GM23248 (cell line): ENCODE data around the gene ATRN. TPM values are rescaled to one million over a fixed set of nuclear protein-coding genes. Genes with fewer than 3 reads are reported as not detected.

Experiments
- DNase-seq: peaks from one replicate; pipeline ENCODE4 v3.0.0-alpha.2; 2015
- H2AFZ ChIP-seq: fragments of 200-600 bp; sonication (generic); 2 replicates; pipeline ENCODE4 v1.6.1; 2016; ENCODE audit warnings: antibody characterized with exemption
- H3F3A ChIP-seq: fragments of 200-600 bp; sonication (generic); 2 replicates; pipeline ENCODE4 v1.6.1; 2016; ENCODE audit warnings: mild to moderate bottlenecking, antibody characterized with exemption, mixed run types; ENCODE audit not compliant: insufficient read depth
- H3K27ac ChIP-seq: fragments of 200-600 bp; sonication (generic); 2 replicates; pipeline ENCODE4 v1.5.1; 2016; ENCODE audit warnings: mild to moderate bottlenecking
- H3K27me3 ChIP-seq: fragments of 200-600 bp; sonication (generic); replicated peaks from 2 replicates; pipeline ENCODE4 v1.6.1; 2016; ENCODE audit warnings: mild to moderate bottlenecking; ENCODE audit not compliant: insufficient read depth
- H3K36me3 ChIP-seq: fragments of 200-600 bp; sonication (generic); 2 replicates; pipeline ENCODE4 v1.6.1; 2016; ENCODE audit warnings: low read depth, mild to moderate bottlenecking
- H3K4me1 ChIP-seq: fragments of 200-600 bp; sonication (generic); 2 replicates; pipeline ENCODE4 v1.6.1; 2016; ENCODE audit warnings: mild to moderate bottlenecking; ENCODE audit not compliant: insufficient read depth
- H3K4me2 ChIP-seq: fragments of 200-600 bp; sonication (generic); one replicate; pipeline ENCODE4 v1.6.1; 2016; ENCODE audit warnings: mild to moderate bottlenecking; ENCODE audit not compliant: unreplicated experiment
- H3K4me3 ChIP-seq: fragments of 200-600 bp; sonication (generic); 2 replicates; pipeline ENCODE4 v1.5.1; 2016; ENCODE audit warnings: mild to moderate bottlenecking
- H3K79me2 ChIP-seq: fragments of 200-600 bp; sonication (generic); 2 replicates; pipeline ENCODE4 v1.6.1; 2016; ENCODE audit warnings: mild to moderate bottlenecking; ENCODE audit not compliant: insufficient read depth
- H3K9ac ChIP-seq: fragments of 200-600 bp; sonication (generic); 2 replicates; pipeline ENCODE4 v1.6.1; 2016; ENCODE audit warnings: mild to moderate bottlenecking
- H3K9me2 ChIP-seq: fragments of 200-600 bp; sonication (generic); 2 replicates; pipeline ENCODE4 v1.6.1; 2016; ENCODE audit warnings: mixed run types, mild to moderate bottlenecking, moderate library complexity; ENCODE audit not compliant: insufficient read depth
- H3K9me3 ChIP-seq: fragments of 200-600 bp; sonication (generic); one replicate; pipeline ENCODE4 v1.6.1; 2017; ENCODE audit warnings: low read depth
- H4K20me1 ChIP-seq: fragments of 200-600 bp; sonication (generic); 2 replicates; pipeline ENCODE4 v1.6.0; 2016; ENCODE audit not compliant: insufficient read depth
- EZH2 ChIP-seq: fragments of 200-600 bp; sonication (generic); IDR thresholded peaks from 2 replicates; pipeline ENCODE4 v1.6.1; 2018; ENCODE audit warnings: antibody characterized with exemption, mild to moderate bottlenecking; ENCODE audit not compliant: insufficient read depth, poor library complexity, severe bottlenecking
- EZH2phosphoT487 ChIP-seq: fragments of 200-600 bp; sonication (generic); IDR thresholded peaks from 2 replicates; pipeline ENCODE4 v1.6.1; 2018; ENCODE audit warnings: antibody characterized with exemption, moderate library complexity, mild to moderate bottlenecking, low read depth; ENCODE audit not compliant: insufficient read depth
- WGBS, 2 experiments: methylation state at CpG; one replicate each; pipeline ENCODE4 v1.1.6; 2015 to 2017; ENCODE audit warnings: low lambda C conversion rate in 2 of 2, low coverage in 1 of 2; ENCODE audit errors: missing lambda C conversion rate in 2 of 2; 5-methylcytosine and 5-hydroxymethylcytosine counted together
- in situ Hi-C: fragments of 300-500 bp; cut with MboI; formaldehyde crosslinking; loops from 2 replicates; pipeline ENCODE4 v1.15.0; 2020
- polyA plus RNA-seq: library from polyadenylated mRNA; unstranded; fragments of >200 nt; fragmentation: Nextera tagmentation; extraction: Ambion mirVana; gene quantifications from 2 replicates; pipeline ENCODE4 v1.2.1, GENCODE V29; 2016
- total RNA-seq: library from RNA; depleted of rRNA; stranded (reverse); fragments of >200 nt; shearing (Covaris generic); gene quantifications from 2 replicates; pipeline ENCODE4 v1.2.3, GENCODE V29; 2014

The ATRN gene
- total and polyA plus RNA-seq, 2 experiments from 2014 or later, result 9.9 to 38.7 TPM

- DNase-seq, result no peak
- H3K4me2 ChIP-seq, result no peak overlapping the region
- H3K36me3 ChIP-seq, result no peaks in the 10 kb centered on the region
- H3K4me3 ChIP-seq, result no peak overlapping the region
- no peaks in the 10 kb centered on the region for H3K9me3 ChIP-seq
- no peaks in the 10 kb centered on the region for H3K79me2 ChIP-seq
- no peak overlapping the region for H3K27ac ChIP-seq
- 85 to 86% methylated on average over 10 of the region's 10 CpGs for WGBS, 2 experiments
- no peak overlapping the region for H3K9ac ChIP-seq
- H3F3A ChIP-seq, result 0 out of 2 replicates have a peak, but pooled peaks cover 3% of the 10 kb centered on the region
- no peak overlapping the region for H2AFZ ChIP-seq
- no peaks in the 10 kb centered on the region for H3K27me3 ChIP-seq
- no peaks in the 10 kb centered on the region for H4K20me1 ChIP-seq
- in situ Hi-C loops, result no loop called here
- no peaks in the 10 kb centered on the region for H3K9me2 ChIP-seq
- TF ChIP-seq EZH2, result no peak
- TF ChIP-seq EZH2phosphoT487, result no peak
- peaks cover 36% of the 10 kb centered on the region for H3K4me1 ChIP-seq
These were observed 203.6 kb downstream of the ATRN start for GRCh38 chr20:3674447-3674846.

GRCh38 chr20:3674995-3675900 lies 204.4 kb downstream of the ATRN start:
- Histone ChIP-seq H2AFZ (no peak overlapping the region), H3K9ac (no peak overlapping the region), H3K4me3 (no peak overlapping the region), H3K4me2 (no peak overlapping the region), H3K27ac (no peak overlapping the region), H3F3A (0 out of 2 replicates have a peak, but pooled peaks cover 3% of the 10 kb centered on the region), H3K79me2 (no peaks in the 10 kb centered on the region), H3K9me3 (no peaks in the 10 kb centered on the region), H3K4me1 (peaks cover 39% of the 10 kb centered on the region), H3K27me3 (no peaks in the 10 kb centered on the region), H3K36me3 (no peaks in the 10 kb centered on the region), H4K20me1 (no peaks in the 10 kb centered on the region), H3K9me2 (no peaks in the 10 kb centered on the region)
- 79 to 81% methylated on average over 11 to 13 of the region's 13 CpGs for whole genome bisulfite sequencing, 2 experiments
- DNase-seq, result no peak
- TF ChIP-seq EZH2 (no peak), EZH2phosphoT487 (no peak)
- in situ Hi-C loops, result no loop called here

GRCh38 chr20:3677733-3678132 lies 206.9 kb downstream of the ATRN start:
- Histone ChIP-seq H4K20me1 (no peaks in the 10 kb centered on the region), H3K9me3 (no peaks in the 10 kb centered on the region), H3K9ac (no peak overlapping the region), H3K4me2 (no peak overlapping the region), H3K79me2 (no peaks in the 10 kb centered on the region), H3F3A (peaks cover 8% of the 10 kb centered on the region; the same call in 1 of the 2 replicates), H3K4me3 (no peak overlapping the region), H3K36me3 (no peaks in the 10 kb centered on the region), H3K27ac (no peak overlapping the region), H3K9me2 (no peaks in the 10 kb centered on the region), H3K27me3 (no peaks in the 10 kb centered on the region), H2AFZ (no peak overlapping the region), H3K4me1 (peaks cover 40% of the 10 kb centered on the region)
- TF ChIP-seq EZH2phosphoT487 (no peak), EZH2 (no peak)
- peak; percentile 45 for DNase-seq
- 23 to 35% methylated on average over 8 of the region's 8 CpGs for WGBS, 2 experiments
- in situ Hi-C loops, result no loop called here

GRCh38 chr20:3678198-3678597 lies 207.4 kb downstream of the ATRN start:
- H3F3A ChIP-seq, result peaks cover 8% of the 10 kb centered on the region; the same call in 1 of the 2 replicates
- no peak overlapping the region for H3K9ac ChIP-seq
- H4K20me1 ChIP-seq, result no peaks in the 10 kb centered on the region
- no peak overlapping the region for H3K4me2 ChIP-seq
- no peaks in the 10 kb centered on the region for H3K79me2 ChIP-seq
- no peaks in the 10 kb centered on the region for H3K9me3 ChIP-seq
- H3K27ac ChIP-seq, result no peak overlapping the region
- H2AFZ ChIP-seq, result no peak overlapping the region
- H3K36me3 ChIP-seq, result no peaks in the 10 kb centered on the region
- no peak overlapping the region for H3K4me3 ChIP-seq
- TF ChIP-seq EZH2phosphoT487 (no peak), EZH2 (no peak)
- peaks cover 40% of the 10 kb centered on the region for H3K4me1 ChIP-seq
- DNase-seq, result no peak
- 42 to 50% methylated on average over 2 of the region's 2 CpGs for WGBS, 2 experiments
- in situ Hi-C loops, result no loop called here
- no peaks in the 10 kb centered on the region for H3K27me3 ChIP-seq
- H3K9me2 ChIP-seq, result no peaks in the 10 kb centered on the region
